Cerebellar cortex (tissue), 1 donor: ENCODE data around the gene RBM15B.

Source experiments
- DNase-seq: peaks from one replicate; pipeline ENCODE4 v3.0.0-alpha.2; 2015; ENCODE audit warnings: low spot score

The RBM15B gene

DNA sequence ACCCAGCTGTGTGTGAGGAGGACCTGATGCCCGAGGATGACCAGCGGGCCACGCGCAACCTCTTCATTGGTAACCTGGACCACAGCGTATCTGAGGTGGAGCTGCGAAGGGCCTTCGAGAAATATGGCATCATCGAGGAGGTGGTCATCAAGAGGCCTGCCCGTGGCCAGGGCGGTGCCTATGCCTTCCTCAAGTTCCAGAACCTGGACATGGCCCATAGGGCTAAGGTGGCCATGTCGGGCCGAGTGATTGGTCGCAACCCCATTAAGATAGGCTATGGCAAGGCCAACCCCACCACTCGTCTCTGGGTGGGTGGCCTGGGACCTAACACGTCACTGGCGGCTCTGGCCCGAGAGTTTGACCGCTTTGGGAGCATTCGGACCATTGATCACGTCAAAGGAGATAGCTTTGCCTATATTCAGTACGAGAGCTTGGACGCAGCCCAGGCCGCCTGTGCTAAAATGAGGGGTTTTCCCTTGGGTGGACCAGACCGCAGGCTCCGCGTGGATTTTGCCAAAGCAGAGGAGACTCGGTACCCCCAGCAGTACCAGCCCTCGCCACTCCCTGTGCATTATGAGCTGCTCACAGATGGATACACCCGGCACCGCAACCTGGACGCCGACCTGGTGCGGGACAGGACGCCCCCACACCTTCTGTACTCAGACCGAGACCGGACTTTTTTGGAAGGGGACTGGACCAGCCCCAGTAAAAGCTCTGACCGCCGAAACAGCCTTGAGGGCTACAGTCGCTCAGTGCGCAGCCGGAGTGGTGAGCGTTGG, 1.5 kb downstream of the RBM15B start:
- no peak for DNase-seq

DNA sequence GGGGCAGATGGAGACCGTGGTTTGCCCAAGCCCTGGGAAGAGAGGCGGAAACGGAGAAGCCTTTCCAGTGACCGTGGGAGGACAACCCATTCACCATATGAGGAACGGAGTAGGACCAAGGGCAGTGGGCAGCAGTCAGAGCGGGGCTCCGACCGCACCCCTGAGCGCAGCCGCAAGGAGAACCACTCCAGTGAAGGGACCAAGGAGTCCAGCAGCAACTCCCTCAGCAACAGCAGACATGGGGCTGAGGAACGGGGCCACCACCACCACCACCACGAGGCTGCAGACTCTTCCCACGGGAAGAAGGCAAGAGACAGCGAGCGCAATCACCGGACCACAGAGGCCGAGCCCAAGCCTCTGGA, 2.0 kb downstream of the RBM15B start:
- no peak for DNase-seq

DNA sequence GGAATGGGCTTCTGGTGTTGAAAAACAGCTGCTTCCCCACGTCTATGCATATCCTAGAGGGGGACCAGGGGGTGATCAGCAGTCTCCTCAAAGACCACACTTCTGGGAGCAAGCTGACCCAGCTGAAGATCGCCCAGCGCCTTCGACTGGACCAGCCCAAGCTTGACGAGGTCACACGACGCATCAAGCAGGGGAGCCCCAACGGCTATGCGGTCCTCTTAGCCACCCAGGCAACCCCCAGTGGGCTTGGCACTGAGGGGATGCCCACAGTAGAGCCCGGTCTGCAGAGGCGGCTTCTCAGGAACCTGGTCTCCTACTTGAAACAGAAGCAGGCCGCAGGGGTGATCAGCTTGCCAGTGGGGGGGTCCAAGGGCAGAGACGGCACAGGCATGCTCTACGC, 2.5 kb downstream of the RBM15B start:
- DNase-seq = no peak

DNA sequence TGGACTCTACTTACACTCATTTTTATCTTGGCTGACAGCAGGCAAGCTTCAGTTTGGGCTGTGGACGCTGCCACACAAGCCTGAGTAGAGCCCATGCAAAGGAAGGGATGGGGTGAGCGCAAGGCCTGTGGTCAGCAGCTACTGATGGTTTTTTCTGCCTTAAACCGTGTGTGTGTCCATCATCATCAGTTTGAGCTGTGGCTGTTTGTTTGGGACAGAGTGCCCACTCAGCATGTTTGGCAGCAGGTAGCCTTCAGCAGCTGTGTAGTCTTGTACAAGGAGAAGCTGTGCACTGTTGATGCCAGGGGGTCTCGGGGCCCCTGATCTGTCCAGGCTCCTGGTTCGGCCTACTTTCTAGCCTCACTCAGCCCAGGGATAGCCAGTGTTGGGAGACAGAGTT, 3.5 kb downstream of the RBM15B start:
- no peak for DNase-seq

DNA sequence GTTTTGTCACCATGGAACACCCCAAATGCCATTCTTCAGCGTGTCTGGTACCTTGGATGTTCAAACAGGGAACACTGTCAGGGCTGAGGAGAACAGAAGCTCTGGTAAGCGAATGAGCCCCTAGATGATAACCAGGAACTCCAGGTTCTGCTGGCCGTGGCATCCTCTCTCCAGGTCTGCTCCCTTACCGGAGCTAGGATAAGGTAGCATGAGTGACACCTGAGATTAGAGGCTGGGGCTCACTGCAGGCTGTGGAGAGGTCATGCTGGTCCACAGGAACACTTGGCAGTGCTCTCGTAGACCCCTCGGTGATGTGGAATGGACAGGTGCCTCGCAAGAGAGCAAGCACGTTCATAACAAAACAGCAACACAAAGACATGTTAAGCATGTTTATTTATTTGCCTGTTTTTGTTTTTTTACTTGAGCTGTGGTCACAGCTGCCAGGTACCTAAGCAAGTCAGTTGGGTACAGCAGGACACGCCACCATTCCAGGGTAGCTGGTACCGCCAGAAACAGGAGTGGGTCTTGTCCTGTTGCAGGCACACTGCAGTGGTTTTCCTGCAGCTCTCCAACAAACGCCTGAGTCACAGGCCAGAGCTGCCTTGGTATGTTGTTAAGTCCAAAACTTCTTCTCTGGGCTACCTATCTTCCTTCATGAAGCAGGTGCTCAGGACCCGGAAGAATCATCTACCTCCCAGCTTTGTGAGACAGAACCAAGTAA, 4.6 kb downstream of the RBM15B start:
- DNase-seq = no peak

DNA sequence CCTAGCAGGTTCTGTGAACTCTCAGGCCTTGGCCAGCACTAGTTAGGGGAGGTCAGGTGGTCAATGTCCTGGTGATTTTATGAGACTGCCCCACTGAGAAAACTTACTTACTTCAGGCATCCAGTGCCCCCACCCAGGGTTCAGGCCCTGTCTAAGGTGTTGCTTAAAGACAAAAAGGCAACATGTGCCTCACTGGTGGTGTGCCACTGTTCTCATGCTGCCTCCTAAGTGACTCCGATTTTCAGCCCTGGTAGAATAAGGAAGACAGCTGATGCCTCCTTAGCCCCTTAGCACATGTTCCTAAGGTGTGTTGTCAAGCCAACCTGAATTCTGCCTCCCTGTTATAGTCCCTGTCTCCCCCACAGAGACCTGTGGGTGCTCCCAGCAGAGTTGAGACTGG, 5.3 kb downstream of the RBM15B start:
- no peak for DNase-seq

DNA sequence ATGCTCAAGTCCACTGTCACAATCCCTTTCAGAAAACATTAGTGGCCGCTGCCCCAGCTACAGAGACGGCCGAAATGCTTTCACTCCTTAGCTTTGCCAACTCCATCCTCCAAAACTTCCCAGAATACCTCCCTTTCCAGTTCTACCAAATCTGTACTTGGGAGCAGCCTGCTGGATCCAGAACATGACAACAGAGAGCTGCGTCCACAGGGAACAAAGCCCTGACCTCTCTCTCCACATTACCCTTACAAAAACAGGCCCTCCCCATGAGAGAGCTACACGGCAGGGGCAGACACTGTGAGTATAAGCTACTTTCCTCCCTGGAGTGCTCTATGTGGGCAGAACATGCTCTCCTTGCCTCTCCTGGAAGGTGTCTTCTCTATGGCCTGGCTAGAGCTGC, 6.3 kb downstream of the RBM15B start:
- DNase-seq = no peak

DNA sequence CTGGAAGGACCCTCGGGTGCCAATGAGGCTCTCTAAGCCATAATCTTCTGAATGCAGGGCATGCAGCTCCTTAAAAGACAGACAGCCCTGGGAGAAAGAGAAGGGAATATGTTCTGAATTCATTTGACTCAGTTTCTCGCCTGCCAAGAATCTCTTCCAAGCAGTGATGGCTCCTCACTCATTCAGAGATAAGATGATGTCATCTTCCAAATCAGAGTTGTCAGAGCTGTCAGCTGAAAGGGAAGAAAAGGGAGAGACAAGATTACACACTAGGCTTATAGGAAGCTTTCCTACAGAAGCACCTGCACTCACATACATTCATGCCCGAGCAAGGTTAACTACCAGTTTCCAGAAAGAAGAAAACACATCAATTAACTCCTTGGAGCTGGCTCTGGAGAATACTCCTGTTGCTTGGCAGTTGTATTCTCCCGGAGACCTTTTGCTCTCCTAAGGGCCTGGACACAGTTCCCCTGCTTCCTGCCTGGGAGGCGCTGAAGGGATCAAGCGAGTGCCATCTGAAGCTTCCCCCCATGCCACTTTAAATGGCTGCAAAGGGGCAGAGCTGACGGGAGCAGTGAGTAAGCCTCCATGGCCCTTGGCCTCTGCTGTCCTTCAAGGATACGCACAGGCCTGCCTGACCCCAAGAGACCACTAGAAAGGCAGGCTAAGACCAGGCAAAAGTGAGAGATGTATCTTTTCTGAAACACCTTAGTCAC, 7.7 kb downstream of the RBM15B start:
- DNase-seq = no peak

DNA sequence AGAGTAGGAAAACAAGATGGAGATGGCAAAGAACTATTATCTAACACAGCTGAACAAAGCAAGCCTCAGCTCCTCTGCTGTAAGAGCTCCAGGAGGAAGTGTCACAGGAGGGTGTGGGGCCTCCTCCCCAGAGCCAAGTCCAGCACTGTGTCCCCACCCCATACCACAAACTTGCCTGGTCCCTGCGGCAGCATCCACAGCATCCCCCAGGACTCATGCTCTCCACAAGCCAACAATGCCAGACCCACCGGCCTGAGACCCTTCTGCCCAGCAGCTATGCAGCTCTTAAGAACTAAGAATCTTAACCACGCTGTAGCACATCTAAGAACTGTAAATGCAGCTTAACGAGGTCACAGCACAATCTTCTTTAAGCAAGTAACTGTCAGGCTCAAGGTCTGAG, 9.1 kb downstream of the RBM15B start:
- DNase-seq = no peak

DNA sequence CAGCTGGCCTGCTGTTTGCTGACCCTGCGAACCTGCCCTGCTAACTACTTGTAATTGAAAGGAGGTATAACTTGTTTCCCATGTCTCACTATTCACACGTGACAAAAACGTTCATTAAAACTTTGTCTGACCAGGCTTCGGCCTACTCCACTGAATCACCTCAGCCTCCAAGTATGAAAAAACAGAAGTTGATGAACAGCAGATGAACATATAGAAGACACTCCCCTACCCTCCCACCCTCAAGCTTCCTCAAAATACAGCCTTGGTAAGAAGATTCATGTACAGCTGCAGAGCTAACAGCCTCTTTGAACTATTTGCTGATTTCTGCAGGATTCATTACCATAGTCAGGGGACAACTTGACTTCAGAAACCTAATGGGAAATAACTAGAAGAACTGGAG, 10.7 kb downstream of the RBM15B start:
- DNase-seq = no peak

DNA sequence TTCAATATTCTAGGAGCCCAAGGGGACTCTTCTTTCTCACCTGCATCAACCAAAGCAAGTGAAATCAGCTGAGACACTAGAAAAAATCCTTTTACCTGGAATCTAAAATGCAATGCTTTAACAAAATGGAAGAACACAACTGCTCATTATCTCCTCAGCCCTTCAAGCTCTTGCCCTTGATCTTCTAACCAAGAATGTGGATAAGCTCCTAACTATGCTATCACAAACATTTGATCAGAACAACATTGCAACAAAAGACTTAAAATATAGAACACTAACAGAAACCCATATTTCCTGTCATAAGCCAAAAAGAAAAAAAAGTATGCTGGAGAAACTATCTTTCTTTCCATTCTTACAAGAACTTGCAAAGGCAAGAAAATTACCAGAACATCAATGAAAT, 12.6 kb downstream of the RBM15B start:
- DNase-seq = no peak

DNA sequence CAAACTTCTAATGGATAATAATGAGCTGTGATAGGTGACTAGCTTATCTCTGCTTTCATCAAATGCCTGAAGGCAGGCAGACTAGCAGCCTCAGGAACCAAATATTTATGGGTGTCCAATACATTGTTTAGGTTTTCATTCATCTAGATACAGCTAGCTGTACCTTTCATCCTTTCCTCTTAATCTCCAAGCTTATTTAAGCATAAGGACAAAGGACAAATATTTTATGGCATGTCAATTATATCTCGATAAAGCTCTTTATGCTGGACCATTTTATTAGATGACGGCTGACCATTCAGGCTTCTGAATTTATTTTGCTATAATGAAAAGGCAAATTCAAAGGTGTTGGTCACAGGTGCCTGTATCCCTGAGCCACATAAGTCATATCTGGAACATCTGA, 16.9 kb downstream of the RBM15B start:
- DNase-seq = no peak

DNA sequence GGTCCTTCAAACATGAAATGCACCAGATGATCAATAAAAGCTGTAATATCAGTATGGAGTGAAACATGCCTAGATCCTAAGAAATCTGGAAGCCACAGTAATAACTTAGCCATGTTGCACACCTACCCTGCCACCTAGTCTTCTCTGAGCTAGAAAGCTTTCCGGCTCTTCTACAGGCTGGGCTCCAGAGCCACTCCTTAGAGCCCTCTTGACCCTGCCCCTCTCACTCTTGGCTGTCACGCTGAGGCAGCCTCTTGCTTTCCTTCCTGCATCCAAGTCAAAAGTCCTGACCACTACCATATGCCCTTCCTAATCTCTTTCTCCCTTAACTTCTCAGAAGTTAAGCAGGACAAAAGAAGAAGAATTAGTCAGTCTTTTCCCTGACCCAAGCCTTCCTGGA, 17.7 kb downstream of the RBM15B start:
- DNase-seq = no peak

DNA sequence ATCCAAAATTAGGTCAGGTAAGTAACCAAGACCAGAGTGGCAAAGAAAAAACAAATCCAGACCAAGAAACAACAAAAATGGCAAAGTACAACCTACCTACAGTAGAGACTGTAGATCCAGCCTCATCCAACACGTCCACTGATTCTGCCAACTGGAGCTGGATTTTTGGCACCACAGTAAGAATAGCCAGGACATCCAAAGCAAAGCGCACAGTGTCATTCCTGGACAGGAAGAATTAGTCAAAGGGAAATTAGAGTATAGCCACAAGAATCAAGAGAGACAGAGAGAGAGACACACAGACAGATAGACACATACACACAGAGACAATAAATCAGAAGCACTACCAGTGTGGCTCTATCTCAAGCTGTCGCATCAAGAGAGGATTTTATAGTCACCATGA, 31.1 kb downstream of the RBM15B start:
- DNase-seq = no peak

DNA sequence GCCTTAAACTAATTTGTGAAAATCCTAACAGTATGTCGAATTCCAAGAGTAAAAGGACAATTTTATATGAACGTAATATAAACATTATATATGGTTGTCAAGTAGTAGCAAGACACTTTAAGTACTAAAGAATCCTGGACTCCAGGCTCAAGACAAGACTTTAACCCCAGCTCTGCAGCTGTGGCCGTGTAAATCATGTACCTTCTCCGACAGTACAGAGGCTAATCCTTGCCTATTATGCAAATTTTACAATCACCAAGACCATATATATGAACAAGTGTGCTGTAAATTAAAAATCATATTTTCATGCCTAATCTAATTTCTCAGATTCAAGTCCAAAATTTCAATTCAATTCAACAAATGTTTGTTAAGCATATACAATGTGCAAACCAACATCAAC, 35.8 kb downstream of the RBM15B start:
- DNase-seq = no peak

DNA sequence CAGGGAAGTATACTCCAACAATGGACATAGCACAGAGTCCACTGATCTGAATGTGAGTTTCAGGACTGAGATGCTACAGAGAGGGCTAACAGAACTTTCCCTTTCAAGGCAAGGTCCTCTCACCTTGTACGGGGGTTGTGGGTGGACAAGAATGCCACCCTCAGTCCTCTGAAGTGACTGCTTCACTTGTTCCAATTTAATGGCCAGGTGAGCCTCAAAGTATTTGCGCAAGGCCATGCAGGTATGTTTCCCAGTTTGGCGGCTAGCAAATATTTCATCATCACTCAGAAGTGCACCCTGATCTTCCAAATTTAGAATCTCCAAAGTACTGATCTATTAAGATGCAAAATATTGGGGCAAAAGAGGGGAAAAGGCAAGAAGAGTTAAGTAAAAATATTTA, 38.1 kb downstream of the RBM15B start:
- DNase-seq = no peak

DNA sequence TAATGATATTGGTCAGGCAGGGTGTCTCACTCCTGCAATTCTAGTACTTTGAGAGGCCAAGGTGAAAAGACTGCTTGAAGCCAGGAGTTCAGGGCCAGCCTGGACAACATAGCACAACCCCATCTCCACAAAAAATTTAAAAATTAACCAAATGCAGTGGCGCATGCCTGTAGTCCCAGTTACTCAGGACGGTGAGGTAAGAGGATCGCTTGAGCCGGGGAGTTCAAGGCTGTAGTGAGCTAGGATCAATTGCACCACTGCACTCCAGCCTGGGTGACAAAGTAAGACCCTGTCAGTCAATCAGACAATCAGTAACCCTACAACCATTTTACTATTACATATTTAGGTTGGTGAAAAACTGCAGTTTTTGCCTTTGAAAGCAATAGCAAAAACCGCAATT, 43.0 kb downstream of the RBM15B start:
- no peak for DNase-seq

DNA sequence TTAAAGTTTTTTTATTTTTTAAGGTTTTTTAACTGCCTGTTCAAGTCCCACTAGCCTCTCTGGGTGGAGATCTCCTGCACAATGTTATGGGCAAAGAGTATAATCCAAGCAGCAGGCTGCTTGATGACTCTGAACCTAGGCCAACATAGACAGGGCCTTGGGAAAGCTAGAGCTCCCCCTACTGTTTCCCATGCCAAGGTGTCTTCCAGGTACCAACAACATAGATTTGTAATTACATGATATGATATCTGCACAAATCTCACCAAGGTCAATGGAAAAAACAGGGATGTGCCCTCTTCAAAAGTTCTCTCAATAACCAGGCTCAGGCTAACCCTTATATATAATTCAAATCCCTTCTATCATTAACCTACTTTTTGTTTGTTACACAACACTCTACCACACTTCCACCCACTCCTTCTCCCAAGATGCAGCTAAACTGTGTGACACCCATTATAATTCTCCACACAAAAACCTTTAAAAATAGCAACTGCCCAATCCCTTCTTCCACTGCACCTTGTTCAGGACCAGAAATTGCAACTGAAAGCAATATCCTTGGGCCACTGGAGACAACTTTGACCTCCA, 43.8 kb downstream of the RBM15B start:
- DNase-seq = peak; percentile 85

DNA sequence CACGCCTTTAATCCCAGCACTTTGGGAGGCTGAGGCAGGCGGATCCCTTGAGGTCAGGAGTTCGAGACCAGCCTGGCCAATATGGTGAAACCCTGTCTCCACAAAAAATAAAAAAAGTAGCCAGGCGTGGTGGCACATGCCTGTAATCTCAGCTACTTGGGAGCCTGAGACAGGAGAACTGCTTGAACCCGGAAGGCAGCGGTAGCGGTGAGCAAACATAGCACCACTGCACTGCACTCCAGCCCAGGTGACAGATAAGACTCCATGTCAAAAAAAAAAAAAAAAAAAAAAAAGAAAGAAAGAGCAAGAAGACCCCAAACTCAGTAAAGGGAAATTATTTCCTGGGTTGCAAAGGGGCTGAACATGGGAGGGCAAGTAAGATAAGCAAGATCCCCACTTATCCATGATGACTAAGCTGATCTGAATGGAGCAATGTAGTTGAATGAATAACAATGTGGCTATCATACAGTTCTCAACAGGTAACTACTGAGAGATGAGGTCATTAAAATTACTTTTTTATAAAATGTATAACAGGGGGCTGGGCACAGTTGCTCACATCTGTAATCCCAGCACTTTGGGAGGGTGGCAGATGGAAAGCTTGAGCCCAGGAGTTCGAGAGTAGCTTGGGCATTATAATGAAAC, 46.0 kb downstream of the RBM15B start:
- DNase-seq = no peak

DNA sequence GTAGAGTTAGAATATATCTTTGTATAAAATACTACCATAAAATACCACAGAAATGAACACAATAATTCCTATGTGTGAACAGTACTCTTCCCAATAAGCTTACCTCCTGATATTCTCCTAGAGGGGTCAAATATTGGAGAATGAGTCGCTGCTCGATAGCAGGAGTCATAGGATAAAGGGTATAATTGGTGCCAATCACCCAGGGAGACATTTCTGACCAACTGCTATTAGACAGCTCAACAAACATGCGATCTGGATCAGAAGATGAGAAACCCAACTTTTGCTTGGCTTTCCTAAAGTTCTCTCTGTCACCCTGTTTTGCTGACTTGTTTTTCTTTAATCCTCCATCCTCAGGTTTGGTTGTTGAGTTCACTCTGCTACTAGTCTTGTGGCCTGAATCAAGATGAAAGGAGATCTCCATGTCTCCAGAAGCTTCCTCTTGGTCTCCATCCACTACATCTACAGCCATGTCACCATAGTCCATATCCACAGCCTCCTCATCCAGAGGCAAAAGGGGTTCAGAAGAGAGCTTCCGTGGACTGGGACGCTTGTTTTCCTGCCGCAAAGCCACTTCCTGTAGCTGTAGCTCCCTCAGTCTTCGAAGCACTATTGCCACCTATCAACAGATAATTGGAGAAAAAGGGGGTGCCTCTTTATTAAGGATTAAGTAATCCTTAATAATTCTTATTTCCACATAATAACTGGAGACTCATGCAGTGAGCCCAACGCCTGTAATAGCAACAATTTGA, 50.4 kb downstream of the RBM15B start:
- no peak for DNase-seq

DNA sequence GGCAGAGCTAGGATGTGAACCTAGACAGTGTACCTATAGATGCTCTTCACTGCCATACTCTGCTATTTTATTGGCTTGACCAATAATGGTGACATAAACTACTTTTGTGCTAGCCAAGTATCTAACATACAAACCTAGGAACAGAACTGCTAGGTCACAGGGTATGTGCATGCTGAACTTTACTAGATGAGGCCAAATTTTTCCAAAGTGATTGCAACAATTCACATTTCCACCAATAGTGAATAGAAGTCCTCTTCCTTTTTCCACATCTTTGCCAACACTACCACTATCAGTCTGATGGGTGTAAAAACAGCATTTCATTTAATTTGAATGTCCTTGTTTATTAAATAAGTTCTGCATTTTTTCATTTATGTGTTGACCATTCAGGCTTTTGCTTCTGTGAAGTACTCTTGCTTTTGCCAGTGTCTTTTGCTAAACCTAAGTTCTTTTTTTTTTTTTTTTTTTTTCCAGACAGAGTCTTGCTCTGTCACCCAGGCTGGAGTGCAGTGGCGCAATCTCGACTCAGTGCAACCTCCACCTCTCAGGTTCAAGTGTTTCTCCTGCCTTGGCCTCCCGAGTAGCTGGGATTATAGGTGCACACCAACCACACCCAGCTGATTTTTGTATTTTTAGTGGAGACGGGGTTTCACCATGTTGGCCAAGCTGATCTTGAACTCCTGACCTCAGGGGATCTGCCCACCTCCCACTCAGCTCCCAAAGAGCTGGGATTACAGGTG, 54.6 kb downstream of the RBM15B start:
- no peak for DNase-seq
